Measurements from ENCODE around the gene NOTUM. TPM values are rescaled to one million over a fixed set of nuclear protein-coding genes. Genes with fewer than 3 reads are reported as not detected.

Gene NOTUM
- total and polyA plus RNA-seq, 2 of the 4 experiments (the other 2 are of a cell fraction), result 0.05 TPM; not detected in 1

DNA sequence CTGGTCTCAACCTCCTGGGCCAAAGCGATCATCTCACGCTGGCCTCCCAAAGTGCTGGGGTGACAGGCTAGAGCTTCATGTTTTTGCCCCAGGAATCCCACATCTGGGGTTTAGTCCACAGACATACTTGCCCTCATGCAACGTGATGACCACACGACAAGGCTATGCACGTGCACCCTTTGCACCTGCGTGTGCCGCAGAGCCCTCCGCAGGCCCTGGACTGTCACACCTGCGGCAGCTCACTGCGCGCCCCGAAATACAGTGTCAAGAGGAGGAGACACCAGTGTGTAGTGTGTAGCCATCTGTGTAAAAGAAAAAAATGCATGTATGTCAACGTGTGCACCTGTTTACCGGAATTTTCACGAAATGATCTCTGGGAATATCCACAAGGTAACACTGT lies 10.5 kb downstream of the NOTUM start:
- no peak for ATAC-seq (ENCODE audit: low read depth)
- Histone ChIP-seq H2AFZ (replicated peaks; ENCODE audit: low read length, poor library complexity) (no peak overlapping the region), H3K18ac (ENCODE audit: low read depth, low read length) (no peak overlapping the region), H3K56ac (ENCODE audit: extremely low read depth, insufficient read depth, low read length) (no peak overlapping the region), H4K20me1 (ENCODE audit: insufficient read depth, low read length) (no peaks in the 10 kb centered on the region), H3K9ac (ENCODE audit: low read depth, low read length) (no peak overlapping the region), H4K5ac (ENCODE audit: low read depth, low read length) (no peak overlapping the region), H3K36me3 (ENCODE audit: control insufficient read depth, insufficient read depth, low read length) (no peaks in the 10 kb centered on the region), H2BK20ac (ENCODE audit: low read depth, low read length) (no peak overlapping the region), H3K9me3 (ENCODE audit: control insufficient read depth, insufficient read depth, low read length) (no peaks in the 10 kb centered on the region), H3K79me1 (ENCODE audit: low read depth in 1 of 2, low read length in 2 of 2) (no peaks in the 10 kb centered on the region), H2AK9ac (replicated peaks; ENCODE audit: low read depth, low read length, poor library complexity) (no peak overlapping the region), H4K91ac (ENCODE audit: insufficient read depth, low read depth, low read length) (no peak overlapping the region), H4K8ac (ENCODE audit: low read depth in 2 of 2, low read length in 2 of 2) (no peak overlapping the region), H3K4me2 (ENCODE audit: low read depth, low read length) (no peak overlapping the region), H3K9me1 (ENCODE audit: insufficient read depth, low read length) (no peaks in the 10 kb centered on the region), H2AK5ac (ENCODE audit: low read depth, low read length) (no peak overlapping the region), H3K23ac (ENCODE audit: low read depth, low read length) (no peak overlapping the region), H2BK120ac (ENCODE audit: low read depth, low read length) (no peak overlapping the region), H3K27ac (ENCODE audit: insufficient read depth, low read length) (no peak overlapping the region), H2BK5ac (ENCODE audit: low read depth, low read length, poor library complexity, severe bottlenecking) (no peak overlapping the region), H3K4me3 (ENCODE audit: insufficient read depth, low read depth, low read length) (no peak overlapping the region), H3K4ac (ENCODE audit: low read depth, low read length) (no peak overlapping the region), H3K4me1 (ENCODE audit: control insufficient read depth, insufficient read depth, low read length) (no peaks in the 10 kb centered on the region), H3K27me3 (ENCODE audit: control insufficient read depth, insufficient read depth, low read length) (peaks cover 8% of the 10 kb centered on the region), H2BK15ac (ENCODE audit: low read depth, low read length) (no peak overlapping the region), H3K14ac (replicated peaks; ENCODE audit: low read depth, low read length) (no peak overlapping the region)
- CTCF ChIA-PET, result interaction anchor here (0.6 to 1.2 kb wide), 2 partner anchors 70 to 78 kb away, joined by 3 read pairs; no protein-coding TSS in a partner anchor
- 79% methylated on average over 13 of the region's 15 CpGs; no CpG with 5 or more reads in 1 of the 2 experiments for WGBS, 2 experiments (ENCODE audit: extremely low coverage in 2 of 2, insufficient read length in 1 of 2)
- no TSS peak for BruUV-seq (replicated peaks)
- POLR2A ChIA-PET (ENCODE audit: unreplicated experiment), result no interaction called here
- in situ Hi-C loops (cut with MboI; ENCODE audit: low sequenced_read_pairs) (no loop called here), dilution Hi-C loops (cut with HindIII; ENCODE audit: low sequenced_read_pairs, unreplicated experiment) (no loop called here), intact Hi-C loops (cut with micrococcal nuclease) (no loop called here)
- DNase-seq, result no peak
- TF ChIP-seq RFX5 (IDR thresholded peaks at IDR 0.05; ENCODE audit: low read depth, low read length) (no peak), MXI1 (IDR thresholded peaks at IDR 0.05; ENCODE audit: borderline replicate concordance, low read depth, low read length) (no peak), RCOR1 (IDR thresholded peaks at IDR 0.05; ENCODE audit: insufficient replicate concordance, low read length) (no peak), POLR2A (IDR thresholded peaks at IDR 0.05; ENCODE audit: low read depth, low read length) (no peak), CHD1 (IDR thresholded peaks at IDR 0.05; ENCODE audit: low read depth, low read length) (no peak), MAFK (IDR thresholded peaks at IDR 0.05; ENCODE audit: low read depth, low read length) (no peak), USF2 (IDR thresholded peaks at IDR 0.05; ENCODE audit: low read depth, low read length) (no peak), RAD21 (IDR thresholded peaks at IDR 0.05; ENCODE audit: low read length) (no peak), CTCF (conservative IDR thresholded peaks at IDR 0.05; ENCODE audit: low read depth, low read length) (no peak), SMC3 (IDR thresholded peaks at IDR 0.05; ENCODE audit: low read depth, low read length) (no peak), ELK1 (IDR thresholded peaks at IDR 0.05; ENCODE audit: borderline replicate concordance, low read depth, low read length) (no peak), CEBPB (IDR thresholded peaks at IDR 0.05; ENCODE audit: low read depth, low read length) (no peak)
